ENCODE results near the gene CDH4.

The CDH4 gene

GRCh38 chr20:61780066-61780465 is 528.0 kb downstream of the CDH4 start:
- DNase-seq: no peak

GRCh38 chr20:61784801-61785566 is 532.9 kb downstream of the CDH4 start:
- no peak for DNase-seq

GRCh38 chr20:61785567-61785816 is 533.4 kb downstream of the CDH4 start:
- no peak for DNase-seq

- no peak for DNase-seq
These were observed 534.2 kb downstream of the CDH4 start for GRCh38 chr20:61786230-61786629.

GRCh38 chr20:61788343-61788742 is 536.3 kb downstream of the CDH4 start:
- DNase-seq: no peak

GRCh38 chr20:61789329-61789728 is 537.3 kb downstream of the CDH4 start:
- DNase-seq: no peak

- no peak for DNase-seq
These were observed 538.2 kb downstream of the CDH4 start for GRCh38 chr20:61790116-61790827.

GRCh38 chr20:61791995-61792394 is 539.9 kb downstream of the CDH4 start:
- no peak for DNase-seq

GRCh38 chr20:61795669-61796630 is 543.9 kb downstream of the CDH4 start:
- DNase-seq: no peak

GRCh38 chr20:61796738-61797137 is 544.7 kb downstream of the CDH4 start:
- DNase-seq: no peak

GRCh38 chr20:61797200-61797599 is 545.1 kb downstream of the CDH4 start:
- DNase-seq: no peak

GRCh38 chr20:61797971-61798411 is 545.9 kb downstream of the CDH4 start:
- DNase-seq: no peak

GRCh38 chr20:61798632-61799031 is 546.6 kb downstream of the CDH4 start:
- no peak for DNase-seq

- no peak for DNase-seq
These were observed 547.4 kb downstream of the CDH4 start for GRCh38 chr20:61799394-61799923.

- DNase-seq: no peak
These were observed 547.9 kb downstream of the CDH4 start for GRCh38 chr20:61799928-61800327.

- DNase-seq: no peak
These were observed 548.5 kb downstream of the CDH4 start for GRCh38 chr20:61800359-61801064.

GRCh38 chr20:61801065-61801360 is 549.0 kb downstream of the CDH4 start:
- DNase-seq: no peak

GRCh38 chr20:61801428-61801827 is 549.4 kb downstream of the CDH4 start:
- no peak for DNase-seq

GRCh38 chr20:61801857-61802442 is 549.9 kb downstream of the CDH4 start:
- no peak for DNase-seq

GRCh38 chr20:61802721-61803311 is 550.8 kb downstream of the CDH4 start:
- no peak for DNase-seq

GRCh38 chr20:61803416-61803914 is 551.4 kb downstream of the CDH4 start:
- DNase-seq: no peak

Data from NCI-H2171 treated with DMSO at 0.1 percent for 48 hours (cell line).